ENCODE results near the gene PDE7B. TPM values are rescaled to one million over a fixed set of nuclear protein-coding genes. Genes with fewer than 3 reads are reported as not detected.

Gene PDE7B
- total RNA-seq, 1 experiment from 2014 or later, result not detected

DNA sequence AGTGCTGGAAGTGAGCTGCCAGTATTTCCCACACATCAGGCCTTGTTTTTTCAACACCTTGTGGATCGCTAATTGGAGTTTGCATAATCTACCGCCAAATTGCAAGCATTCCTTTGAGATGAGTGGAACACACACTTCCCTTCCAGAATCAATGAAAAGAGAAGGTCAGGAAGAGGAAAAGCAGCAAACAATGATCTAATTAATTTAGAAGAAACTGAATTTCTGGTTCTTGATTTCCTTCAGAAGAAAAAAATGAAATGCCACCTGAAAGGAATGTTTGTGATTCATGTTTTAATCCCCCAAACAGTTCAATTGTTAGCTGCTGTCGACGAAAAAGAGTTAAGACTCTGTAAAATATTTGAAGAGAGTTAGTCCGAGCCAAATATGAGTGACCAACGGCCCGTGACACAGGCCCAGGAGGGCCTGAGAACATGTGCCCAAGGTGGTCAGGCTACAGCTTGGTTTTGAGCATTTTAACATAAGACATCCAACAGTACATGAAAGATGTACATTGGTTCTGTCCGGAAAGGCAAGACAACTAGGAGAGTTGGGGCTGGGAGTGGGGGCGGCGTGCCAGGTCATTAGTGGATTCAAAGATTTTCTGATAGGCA, 216.3 kb downstream of the PDE7B start:
- H3K4me2 ChIP-seq (ENCODE audit: low read depth, low read length, poor library complexity, severe bottlenecking), result no peak overlapping the region

DNA sequence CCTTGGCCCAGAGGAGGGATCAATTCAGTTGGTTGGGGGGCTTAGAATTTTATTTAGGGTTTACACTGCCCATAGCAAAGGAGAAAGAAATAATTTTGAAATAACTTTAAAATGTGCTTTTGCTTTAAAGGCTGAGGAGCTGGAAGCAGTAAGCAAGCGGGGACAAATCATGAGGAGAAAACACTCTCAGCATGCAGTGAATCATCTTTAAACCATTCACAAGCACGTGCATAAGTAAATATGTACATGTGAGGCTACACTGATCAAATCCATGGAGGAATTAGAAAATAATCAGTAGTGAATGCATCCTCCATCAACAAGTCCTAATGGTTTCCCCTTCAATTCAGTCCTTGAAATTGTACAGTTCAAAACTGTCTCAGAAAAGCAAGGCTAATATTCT, 217.6 kb downstream of the PDE7B start:
- no peaks in the 10 kb centered on the region for H3K9me3 ChIP-seq (ENCODE audit: low read length)
- H2AFZ ChIP-seq (ENCODE audit: low read length), result no peak overlapping the region
- H3K27me3 ChIP-seq (ENCODE audit: low read length), result no peaks in the 10 kb centered on the region
- H4K20me1 ChIP-seq (ENCODE audit: insufficient read depth, low read depth, low read length), result no peaks in the 10 kb centered on the region
- no peaks in the 10 kb centered on the region for H3K9me2 ChIP-seq (replicated peaks; ENCODE audit: insufficient read depth, low read length)
- H3K27ac ChIP-seq (ENCODE audit: low read length), result no peak overlapping the region
- H3K9ac ChIP-seq (ENCODE audit: low read length), result no peak overlapping the region
- H3K79me2 ChIP-seq (ENCODE audit: low read length), result no peaks in the 10 kb centered on the region
- no peaks in the 10 kb centered on the region for H3K36me3 ChIP-seq (ENCODE audit: insufficient read depth, low read length)
- no peaks in the 10 kb centered on the region for H3K4me1 ChIP-seq (ENCODE audit: low read length)
- no peak overlapping the region for H3K4me3 ChIP-seq (ENCODE audit: low read length)
- H3K4me2 ChIP-seq (ENCODE audit: low read depth, low read length, poor library complexity, severe bottlenecking), result no peak overlapping the region
- no peak for DNase-seq

More for the DNA sequence above, 216.3 kb downstream of the PDE7B start:
- H3K27me3 ChIP-seq (ENCODE audit: low read length), result no peaks in the 10 kb centered on the region
- no peak overlapping the region for H3K9ac ChIP-seq (ENCODE audit: low read length)
- no peaks in the 10 kb centered on the region for H3K9me3 ChIP-seq (ENCODE audit: low read length)
- no peaks in the 10 kb centered on the region for H4K20me1 ChIP-seq (ENCODE audit: insufficient read depth, low read depth, low read length)
- no peak overlapping the region for H3K4me3 ChIP-seq (ENCODE audit: low read length)
- H3K79me2 ChIP-seq (ENCODE audit: low read length), result no peaks in the 10 kb centered on the region
- H3K36me3 ChIP-seq (ENCODE audit: insufficient read depth, low read length), result no peaks in the 10 kb centered on the region
- H3K4me1 ChIP-seq (ENCODE audit: low read length), result no peaks in the 10 kb centered on the region
- no peak for DNase-seq
- no peaks in the 10 kb centered on the region for H3K9me2 ChIP-seq (replicated peaks; ENCODE audit: insufficient read depth, low read length)
- no peak overlapping the region for H3K27ac ChIP-seq (ENCODE audit: low read length)
- no peak overlapping the region for H2AFZ ChIP-seq (ENCODE audit: low read length)

DNA sequence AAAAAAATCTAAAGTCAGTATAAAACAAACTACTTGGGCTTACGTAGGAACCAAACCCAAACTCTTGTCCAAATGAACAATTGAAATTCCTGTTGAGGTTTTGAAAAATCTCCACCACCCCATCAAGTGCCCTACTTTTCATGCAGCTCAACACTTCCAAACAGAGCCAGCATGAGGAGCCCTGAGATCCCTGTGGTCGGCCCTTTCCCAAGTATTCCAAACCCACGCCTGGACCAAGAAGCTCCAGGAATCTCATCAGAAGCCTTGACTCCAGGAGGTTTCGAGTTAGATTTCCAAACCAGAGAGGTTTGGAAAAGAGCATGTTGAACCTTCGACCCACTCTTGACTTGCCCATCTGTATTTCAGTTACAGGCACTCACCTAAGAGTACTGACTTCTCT, 219.3 kb downstream of the PDE7B start:
- H3K27me3 ChIP-seq (ENCODE audit: low read length), result no peaks in the 10 kb centered on the region
- no peaks in the 10 kb centered on the region for H3K79me2 ChIP-seq (ENCODE audit: low read length)

DNA sequence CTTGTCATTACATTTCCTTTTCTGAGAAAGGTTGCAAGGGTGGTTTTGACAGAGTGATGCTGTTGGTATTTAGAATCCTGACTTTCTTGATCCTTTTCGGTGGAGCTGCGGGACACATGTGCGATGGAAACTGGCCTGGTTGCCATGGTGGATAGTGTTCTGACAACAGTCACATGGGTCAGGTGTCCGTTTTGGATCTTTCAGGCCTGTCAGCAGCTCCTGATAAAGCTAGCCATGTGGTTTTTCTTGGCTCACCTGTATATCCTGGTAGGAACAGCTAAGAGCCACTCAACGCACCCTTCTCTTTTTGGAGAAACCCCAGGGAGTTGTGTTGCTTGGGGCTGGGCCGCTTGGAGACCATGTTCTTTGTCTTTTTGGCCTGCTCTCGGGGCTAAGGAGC, 221.2 kb downstream of the PDE7B start:
- H3K4me1 ChIP-seq (ENCODE audit: low read length), result no peaks in the 10 kb centered on the region
- no peak overlapping the region for H2AFZ ChIP-seq (ENCODE audit: low read length)
- no peaks in the 10 kb centered on the region for H3K27me3 ChIP-seq (ENCODE audit: low read length)
- H3K79me2 ChIP-seq (ENCODE audit: low read length), result no peaks in the 10 kb centered on the region
- H3K9me3 ChIP-seq (ENCODE audit: low read length), result no peaks in the 10 kb centered on the region
- no peak overlapping the region for H3K4me3 ChIP-seq (ENCODE audit: low read length)
- no peak for DNase-seq
- no peak overlapping the region for H3K9ac ChIP-seq (ENCODE audit: low read length)
- H3K36me3 ChIP-seq (ENCODE audit: insufficient read depth, low read length), result no peaks in the 10 kb centered on the region
- H4K20me1 ChIP-seq (ENCODE audit: insufficient read depth, low read depth, low read length), result no peaks in the 10 kb centered on the region
- H3K4me2 ChIP-seq (ENCODE audit: low read depth, low read length, poor library complexity, severe bottlenecking), result no peak overlapping the region
- H3K9me2 ChIP-seq (replicated peaks; ENCODE audit: insufficient read depth, low read length), result no peaks in the 10 kb centered on the region
- H3K27ac ChIP-seq (ENCODE audit: low read length), result no peak overlapping the region

More for the DNA sequence above, 219.3 kb downstream of the PDE7B start:
- Histone ChIP-seq H2AFZ (ENCODE audit: low read length) (no peak overlapping the region), H3K4me3 (ENCODE audit: low read length) (no peak overlapping the region), H3K4me2 (ENCODE audit: low read depth, low read length, poor library complexity, severe bottlenecking) (no peak overlapping the region), H4K20me1 (ENCODE audit: insufficient read depth, low read depth, low read length) (no peaks in the 10 kb centered on the region), H3K27ac (ENCODE audit: low read length) (no peak overlapping the region), H3K9me2 (replicated peaks; ENCODE audit: insufficient read depth, low read length) (no peaks in the 10 kb centered on the region), H3K9ac (ENCODE audit: low read length) (no peak overlapping the region), H3K4me1 (ENCODE audit: low read length) (no peaks in the 10 kb centered on the region), H3K9me3 (ENCODE audit: low read length) (no peaks in the 10 kb centered on the region), H3K36me3 (ENCODE audit: insufficient read depth, low read length) (no peaks in the 10 kb centered on the region)
- no peak for DNase-seq

GRCh38 chr6:136073216-136073615, 221.7 kb downstream of the PDE7B start:
- Histone ChIP-seq H2AFZ (ENCODE audit: low read length) (no peak overlapping the region), H3K9me3 (ENCODE audit: low read length) (no peaks in the 10 kb centered on the region), H3K9me2 (replicated peaks; ENCODE audit: insufficient read depth, low read length) (no peaks in the 10 kb centered on the region), H3K4me1 (ENCODE audit: low read length) (no peaks in the 10 kb centered on the region), H3K4me3 (ENCODE audit: low read length) (no peak overlapping the region), H3K9ac (ENCODE audit: low read length) (no peak overlapping the region), H3K4me2 (ENCODE audit: low read depth, low read length, poor library complexity, severe bottlenecking) (no peak overlapping the region), H3K36me3 (ENCODE audit: insufficient read depth, low read length) (no peaks in the 10 kb centered on the region), H3K27me3 (ENCODE audit: low read length) (no peaks in the 10 kb centered on the region), H3K27ac (ENCODE audit: low read length) (no peak overlapping the region), H4K20me1 (ENCODE audit: insufficient read depth, low read depth, low read length) (no peaks in the 10 kb centered on the region), H3K79me2 (ENCODE audit: low read length) (no peaks in the 10 kb centered on the region)
- DNase-seq, result no peak

DNA sequence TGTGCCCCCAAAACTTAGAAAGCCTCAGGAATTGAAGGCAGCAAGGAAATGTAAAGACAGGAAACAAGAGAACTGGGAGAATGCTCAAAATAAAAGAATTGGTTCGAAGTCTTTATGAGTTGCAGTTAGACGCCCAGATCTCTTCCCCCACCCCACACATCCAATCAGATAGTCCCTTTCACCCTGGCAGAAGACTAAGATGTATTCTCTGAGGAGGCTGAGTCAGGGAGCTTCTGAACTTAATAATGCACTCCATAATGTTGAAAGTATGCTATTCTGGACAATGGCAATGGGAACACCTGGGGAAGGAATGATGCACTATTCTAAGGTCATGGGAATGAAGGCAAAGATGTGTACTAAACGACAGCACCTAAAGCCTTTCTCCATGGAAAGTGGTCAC, 225.0 kb downstream of the PDE7B start:
- no peaks in the 10 kb centered on the region for H3K4me1 ChIP-seq (ENCODE audit: low read length)
- H4K20me1 ChIP-seq (ENCODE audit: insufficient read depth, low read depth, low read length), result no peaks in the 10 kb centered on the region
- no peak for DNase-seq
- H2AFZ ChIP-seq (ENCODE audit: low read length), result no peak overlapping the region
- H3K9me3 ChIP-seq (ENCODE audit: low read length), result no peaks in the 10 kb centered on the region
- H3K9me2 ChIP-seq (replicated peaks; ENCODE audit: insufficient read depth, low read length), result no peaks in the 10 kb centered on the region
- no peak overlapping the region for H3K4me2 ChIP-seq (ENCODE audit: low read depth, low read length, poor library complexity, severe bottlenecking)
- H3K27me3 ChIP-seq (ENCODE audit: low read length), result no peaks in the 10 kb centered on the region
- H3K4me3 ChIP-seq (ENCODE audit: low read length), result no peak overlapping the region
- H3K36me3 ChIP-seq (ENCODE audit: insufficient read depth, low read length), result no peaks in the 10 kb centered on the region
- H3K9ac ChIP-seq (ENCODE audit: low read length), result no peak overlapping the region
- H3K27ac ChIP-seq (ENCODE audit: low read length), result no peak overlapping the region
- H3K79me2 ChIP-seq (ENCODE audit: low read length), result no peaks in the 10 kb centered on the region

GRCh38 chr6:136077834-136078576, 226.5 kb downstream of the PDE7B start:
- Histone ChIP-seq H3K27me3 (ENCODE audit: low read length) (no peaks in the 10 kb centered on the region), H2AFZ (ENCODE audit: low read length) (no peak overlapping the region), H3K79me2 (ENCODE audit: low read length) (no peaks in the 10 kb centered on the region), H3K4me3 (ENCODE audit: low read length) (no peak overlapping the region), H3K36me3 (ENCODE audit: insufficient read depth, low read length) (no peaks in the 10 kb centered on the region), H3K27ac (ENCODE audit: low read length) (no peak overlapping the region), H3K9me2 (replicated peaks; ENCODE audit: insufficient read depth, low read length) (no peaks in the 10 kb centered on the region), H3K4me2 (ENCODE audit: low read depth, low read length, poor library complexity, severe bottlenecking) (no peak overlapping the region), H3K9me3 (ENCODE audit: low read length) (no peaks in the 10 kb centered on the region), H3K4me1 (ENCODE audit: low read length) (no peaks in the 10 kb centered on the region), H3K9ac (ENCODE audit: low read length) (no peak overlapping the region), H4K20me1 (ENCODE audit: insufficient read depth, low read depth, low read length) (no peaks in the 10 kb centered on the region)
- no peak for DNase-seq

DNA sequence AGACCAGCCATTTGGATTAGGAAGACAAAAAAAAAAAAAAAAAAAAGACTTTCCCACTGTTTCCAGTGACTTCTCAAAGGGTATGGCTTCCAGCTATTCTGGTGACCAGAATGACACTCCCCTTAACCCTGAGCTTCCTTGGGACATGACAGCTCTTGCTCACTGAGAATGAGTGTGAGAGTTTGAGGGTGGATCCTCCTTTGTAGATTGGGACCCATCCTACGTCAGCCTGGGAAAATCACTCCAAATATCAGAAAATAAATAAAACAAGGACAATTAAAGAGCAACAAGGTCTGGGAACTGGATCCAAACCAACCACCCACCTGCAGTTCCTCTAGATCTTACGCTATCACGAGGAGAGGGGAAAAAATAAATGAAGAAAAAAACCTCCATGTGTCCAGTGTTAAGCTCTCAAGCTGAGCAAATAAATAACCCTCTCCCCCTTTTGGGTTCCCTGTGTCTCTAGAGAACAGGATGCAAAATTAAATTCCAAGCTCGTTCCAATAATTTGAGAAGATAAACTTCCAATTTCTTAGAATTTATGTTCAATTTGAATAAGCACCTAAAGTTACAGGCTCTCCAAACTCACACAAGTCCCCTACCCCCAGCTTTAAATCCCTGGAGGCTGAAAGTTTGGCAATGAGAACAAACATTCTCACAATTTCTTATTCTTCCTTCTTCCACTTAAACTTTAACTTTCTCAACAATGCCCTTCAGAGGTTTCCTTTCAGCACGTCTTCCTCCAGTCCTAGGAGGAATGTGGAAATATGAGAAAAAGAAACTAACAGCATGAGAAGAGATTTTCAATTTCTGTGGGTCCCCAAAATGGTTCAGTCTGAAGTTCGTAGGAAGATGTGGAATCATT, 228.4 kb downstream of the PDE7B start:
- no peaks in the 10 kb centered on the region for H4K20me1 ChIP-seq (ENCODE audit: insufficient read depth, low read depth, low read length)
- no peaks in the 10 kb centered on the region for H3K9me3 ChIP-seq (ENCODE audit: low read length)
- no peak overlapping the region for H3K27ac ChIP-seq (ENCODE audit: low read length)
- H3K4me1 ChIP-seq (ENCODE audit: low read length), result no peaks in the 10 kb centered on the region
- H3K36me3 ChIP-seq (ENCODE audit: insufficient read depth, low read length), result no peaks in the 10 kb centered on the region
- H3K4me2 ChIP-seq (ENCODE audit: low read depth, low read length, poor library complexity, severe bottlenecking), result no peak overlapping the region
- H2AFZ ChIP-seq (ENCODE audit: low read length), result no peak overlapping the region
- H3K4me3 ChIP-seq (ENCODE audit: low read length), result no peak overlapping the region
- no peaks in the 10 kb centered on the region for H3K79me2 ChIP-seq (ENCODE audit: low read length)
- H3K9ac ChIP-seq (ENCODE audit: low read length), result no peak overlapping the region
- no peak for DNase-seq
- H3K9me2 ChIP-seq (replicated peaks; ENCODE audit: insufficient read depth, low read length), result no peaks in the 10 kb centered on the region
- H3K27me3 ChIP-seq (ENCODE audit: low read length), result no peaks in the 10 kb centered on the region

All from Karpas-422 (cell line).